ENCODE data around the gene OR6V1. TPM values are rescaled to one million over a fixed set of nuclear protein-coding genes. Genes with fewer than 3 reads are reported as not detected.
A peak's percentile ranks its signal among the peaks of the same experiment; 100 is the strongest.

OR6V1 gene
- total RNA-seq, 4 donors from 2014 or later = not detected

DNA sequence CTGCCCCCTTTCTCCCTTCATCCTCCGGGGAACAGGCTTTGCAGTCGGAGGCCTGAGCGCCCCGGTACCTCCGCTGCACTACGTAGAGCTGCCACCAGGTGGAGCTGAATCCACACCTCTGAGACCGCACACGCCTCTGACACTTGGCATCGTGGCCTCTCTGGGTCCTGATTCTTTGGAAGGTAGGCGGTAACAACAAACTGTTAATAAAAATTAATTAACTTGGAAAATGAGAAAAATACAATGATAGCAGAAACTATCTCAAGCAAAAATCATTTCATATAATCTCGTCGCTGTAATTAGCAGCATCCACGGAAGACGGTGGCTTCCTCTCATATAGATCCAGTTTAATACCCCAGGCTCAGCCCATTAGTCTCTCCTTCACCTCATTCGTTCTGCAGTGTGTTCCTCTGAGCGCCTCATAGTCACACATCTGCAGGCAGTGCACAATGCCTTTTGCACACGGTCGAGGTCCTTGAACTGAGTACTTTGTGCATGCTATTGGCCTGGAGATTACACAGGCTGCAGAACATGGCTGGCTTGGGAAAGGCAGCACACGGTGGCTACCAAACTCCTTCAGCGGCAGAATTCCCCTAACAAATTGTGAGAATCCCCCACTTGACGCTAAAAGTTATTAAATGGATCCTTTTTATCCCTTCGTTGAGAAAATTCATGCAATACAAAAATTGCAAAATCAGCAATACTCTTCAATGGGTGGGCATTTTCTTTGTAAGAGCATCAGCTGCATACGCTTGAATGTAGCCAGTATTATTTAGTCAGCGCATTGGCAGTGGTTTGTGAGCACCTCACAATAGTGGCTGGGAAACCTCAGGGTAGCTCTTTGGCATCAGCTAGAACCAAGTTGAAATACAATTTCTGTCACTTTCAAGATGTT, 43.9 kb upstream of the OR6V1 start:
- intact Hi-C loops (cut with DNase I) = loop anchor here (2.0 to 10.0 kb wide), 3 partner anchors 123 to 207 kb away; partner anchors contain the start of genes EPHB6 and TRPV6

DNA sequence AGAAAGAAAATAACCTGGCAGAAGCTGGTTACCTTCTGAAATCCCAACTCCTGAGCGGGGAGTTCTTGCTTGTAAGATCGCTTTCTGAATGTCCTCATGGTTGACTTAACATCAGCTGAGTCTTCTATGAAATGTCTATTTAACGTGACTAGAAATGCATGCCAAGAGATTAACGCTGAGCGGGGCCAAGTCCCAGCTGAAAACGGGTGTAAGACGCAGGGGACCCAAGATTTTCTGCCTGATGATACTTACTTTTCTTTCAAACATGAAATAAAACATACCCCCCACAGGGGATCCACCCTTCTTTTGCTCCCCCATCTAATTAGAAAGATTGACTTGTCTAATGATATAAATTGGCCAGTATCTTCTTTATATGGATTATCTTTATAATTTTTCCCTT, 40.1 kb upstream of the OR6V1 start:
- H3K4me3 ChIP-seq (replicated peaks in 1 of 3) = no peak overlapping the region
- H3K27me3 ChIP-seq = no peaks in the 10 kb centered on the region
- intact Hi-C loops (cut with DNase I) = no loop called here
- H3K27ac ChIP-seq = peak overlapping the region in 1 of 3 donors; percentile 16
- TF ChIP-seq, protein P1, sequence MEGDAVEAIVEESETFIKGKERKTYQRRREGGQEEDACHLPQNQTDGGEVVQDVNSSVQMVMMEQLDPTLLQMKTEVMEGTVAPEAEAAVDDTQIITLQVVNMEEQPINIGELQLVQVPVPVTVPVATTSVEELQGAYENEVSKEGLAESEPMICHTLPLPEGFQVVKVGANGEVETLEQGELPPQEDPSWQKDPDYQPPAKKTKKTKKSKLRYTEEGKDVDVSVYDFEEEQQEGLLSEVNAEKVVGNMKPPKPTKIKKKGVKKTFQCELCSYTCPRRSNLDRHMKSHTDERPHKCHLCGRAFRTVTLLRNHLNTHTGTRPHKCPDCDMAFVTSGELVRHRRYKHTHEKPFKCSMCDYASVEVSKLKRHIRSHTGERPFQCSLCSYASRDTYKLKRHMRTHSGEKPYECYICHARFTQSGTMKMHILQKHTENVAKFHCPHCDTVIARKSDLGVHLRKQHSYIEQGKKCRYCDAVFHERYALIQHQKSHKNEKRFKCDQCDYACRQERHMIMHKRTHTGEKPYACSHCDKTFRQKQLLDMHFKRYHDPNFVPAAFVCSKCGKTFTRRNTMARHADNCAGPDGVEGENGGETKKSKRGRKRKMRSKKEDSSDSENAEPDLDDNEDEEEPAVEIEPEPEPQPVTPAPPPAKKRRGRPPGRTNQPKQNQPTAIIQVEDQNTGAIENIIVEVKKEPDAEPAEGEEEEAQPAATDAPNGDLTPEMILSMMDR (IDR thresholded peaks at IDR 0.05) = no peak
- TF ChIP-seq POLR2A (IDR thresholded peaks at IDR 0.05) = no peak
- 32 to 44% methylated on average over 7 of the region's 7 CpGs for WGBS, 2 donors
- peaks cover 10 to 38% of the 10 kb centered on the region in 2 donors for H3K4me1 ChIP-seq
- H3K36me3 ChIP-seq = no peaks in the 10 kb centered on the region
- DNase-seq = peak; percentile 17 to 19
- no peaks in the 10 kb centered on the region for H3K9me3 ChIP-seq

More for the DNA sequence above, 43.9 kb upstream of the OR6V1 start:
- no peaks in the 10 kb centered on the region for H3K9me3 ChIP-seq
- H3K4me3 ChIP-seq (replicated peaks in 1 of 3) = no peak overlapping the region
- H3K27me3 ChIP-seq = no peaks in the 10 kb centered on the region
- no peaks in the 10 kb centered on the region for H3K36me3 ChIP-seq
- peaks cover 10 to 27% of the 10 kb centered on the region in 2 donors for H3K4me1 ChIP-seq
- DNase-seq = peak; percentile 80 to 81
- 42 to 45% methylated on average over 24 of the region's 24 CpGs for WGBS, 2 donors
- TF ChIP-seq POLR2A (IDR thresholded peaks at IDR 0.05) = no peak
- TF ChIP-seq, protein P1 (IDR thresholded peaks at IDR 0.05) = peak; percentile 92 to 99 (median 94)
- H3K27ac ChIP-seq = no peak overlapping the region

DNA sequence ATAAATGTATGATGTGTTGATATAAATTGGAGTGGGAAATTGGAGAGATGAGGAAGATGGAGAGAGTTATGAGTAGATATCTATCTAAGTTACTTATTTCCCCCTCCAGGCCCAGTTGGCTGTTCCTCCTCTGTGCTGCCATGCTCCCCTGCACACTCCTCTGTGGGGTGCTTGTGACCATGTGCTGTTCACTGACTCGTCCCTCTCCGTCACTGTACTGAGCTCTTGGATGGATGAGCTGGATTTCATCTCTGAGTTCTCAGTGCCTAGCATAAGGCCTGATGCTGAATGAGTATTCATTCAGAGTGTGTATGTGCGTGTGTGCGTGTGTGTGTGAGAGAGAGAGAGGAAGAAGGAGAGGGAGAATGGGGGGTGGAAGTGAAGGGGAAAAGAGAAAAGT, 39.7 kb upstream of the OR6V1 start:
- Histone ChIP-seq H3K27ac (peak overlapping the region in 1 of 3 donors; percentile 16), H3K4me1 (peaks cover 10 to 39% of the 10 kb centered on the region in 2 donors), H3K4me3 (replicated peaks in 1 of 3) (no peak overlapping the region), H3K27me3 (no peaks in the 10 kb centered on the region), H3K9me3 (no peaks in the 10 kb centered on the region), H3K36me3 (no peaks in the 10 kb centered on the region)
- WGBS, 2 donors = 64 to 65% methylated on average over 4 of the region's 4 CpGs
- peak; percentile 37 to 61 for DNase-seq
- no peak for TF ChIP-seq POLR2A (IDR thresholded peaks at IDR 0.05)
- TF ChIP-seq, protein P1 (IDR thresholded peaks at IDR 0.05) = no peak
- intact Hi-C loops (cut with DNase I) = no loop called here

DNA sequence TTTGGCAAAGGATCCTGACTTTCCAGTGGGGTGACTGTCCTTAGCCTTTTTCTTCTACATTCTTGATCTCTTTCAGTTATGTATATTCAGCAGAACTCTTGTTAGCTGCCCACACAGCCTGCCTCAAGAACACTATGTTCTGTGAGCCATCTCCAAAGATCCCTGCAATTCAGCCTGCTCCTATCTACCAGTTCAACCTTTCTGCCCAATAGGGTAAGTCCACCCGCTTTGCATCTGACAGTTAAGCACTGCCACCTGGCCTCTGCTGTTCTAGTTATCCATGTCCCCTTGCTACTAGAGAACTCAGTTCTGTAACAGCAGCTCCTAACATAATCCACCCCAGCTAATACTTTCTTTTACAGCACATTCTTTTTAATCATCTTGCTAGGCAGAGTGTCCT, 38.7 kb upstream of the OR6V1 start:
- no peak overlapping the region for H3K4me3 ChIP-seq (replicated peaks in 1 of 3)
- intact Hi-C loops (cut with DNase I) = no loop called here

More for the DNA sequence above, 38.7 kb upstream of the OR6V1 start:
- TF ChIP-seq, protein P1 (IDR thresholded peaks at IDR 0.05) = no peak
- TF ChIP-seq POLR2A (IDR thresholded peaks at IDR 0.05) = no peak
- H3K27me3 ChIP-seq = no peaks in the 10 kb centered on the region
- H3K9me3 ChIP-seq = no peaks in the 10 kb centered on the region
- DNase-seq = peak; percentile 23 to 25
- H3K4me1 ChIP-seq = peaks cover 10 to 39% of the 10 kb centered on the region in 2 donors
- H3K36me3 ChIP-seq = no peaks in the 10 kb centered on the region
- no peak overlapping the region for H3K27ac ChIP-seq
- 90 to 91% methylated on average over 1 of the region's 1 CpG for WGBS, 2 donors
